HUES64 (cell line): ENCODE measurements around the gene SHROOM4.

Experiments
- H3K27ac ChIP-seq: 2 replicates; pipeline ENCODE4 v1.7.0; 2013; ENCODE audit warnings: low read depth, low read length, inconsistent platforms
- H3K27me3 ChIP-seq: 2 replicates; pipeline ENCODE4 v1.6.1; 2013; ENCODE audit warnings: mild to moderate bottlenecking, low read length; ENCODE audit not compliant: insufficient read depth
- H3K36me3 ChIP-seq: 2 replicates; pipeline ENCODE4 v1.6.1; 2013; ENCODE audit warnings: mild to moderate bottlenecking, low read length; ENCODE audit not compliant: insufficient read depth
- H3K4me1 ChIP-seq: 2 replicates; pipeline ENCODE4 v1.6.1; 2013; ENCODE audit warnings: mild to moderate bottlenecking, low read length, moderate library complexity; ENCODE audit not compliant: insufficient read depth
- H3K4me3 ChIP-seq: 2 replicates; pipeline ENCODE4 v1.5.1; 2013; ENCODE audit warnings: mild to moderate bottlenecking, low read length, moderate library complexity
- H3K9ac ChIP-seq: 2 replicates; pipeline ENCODE4 v1.6.1; 2013; ENCODE audit warnings: mild to moderate bottlenecking, low read depth, low read length
- H3K9me3 ChIP-seq: 2 replicates; pipeline ENCODE4 v1.6.1; 2013; ENCODE audit warnings: low read depth, low read length; ENCODE audit not compliant: insufficient read depth
- WGBS: fragments of 150-250, 120-280 bp; methylation state at CpG from one replicate; pipeline ENCODE4 v1.1.7; 2013; ENCODE audit warnings: missing lambda C conversion rate; 5-methylcytosine and 5-hydroxymethylcytosine counted together

The SHROOM4 gene

DNA sequence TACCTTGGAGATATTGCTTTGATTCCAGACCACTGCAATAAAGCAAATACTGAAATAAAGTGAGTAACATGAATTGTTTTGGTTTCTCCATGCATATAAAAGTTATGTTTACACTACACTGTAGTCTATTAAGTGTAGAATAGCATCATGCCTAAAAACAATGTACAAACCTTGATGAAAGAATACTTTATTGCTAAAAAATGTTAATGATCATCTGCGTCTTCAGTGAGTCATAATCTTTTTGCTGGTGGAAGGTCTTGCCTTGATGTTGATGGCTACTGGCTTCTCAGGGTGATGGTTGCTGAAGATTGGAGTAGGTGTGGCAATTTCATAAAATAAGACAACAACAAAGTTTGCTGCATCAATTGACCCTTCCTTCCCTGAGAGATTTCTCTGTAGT is 145.1 kb downstream of the SHROOM4 start:
- no peak overlapping the region for H3K27ac ChIP-seq
- H3K4me3 ChIP-seq = no peak overlapping the region
- WGBS = 100% methylated on average over 1 of the region's 1 CpG
- H3K9me3 ChIP-seq = no peaks in the 10 kb centered on the region
- no peaks in the 10 kb centered on the region for H3K4me1 ChIP-seq
- H3K27me3 ChIP-seq = no peaks in the 10 kb centered on the region
- H3K9ac ChIP-seq = no peak overlapping the region
- H3K36me3 ChIP-seq = no peaks in the 10 kb centered on the region

DNA sequence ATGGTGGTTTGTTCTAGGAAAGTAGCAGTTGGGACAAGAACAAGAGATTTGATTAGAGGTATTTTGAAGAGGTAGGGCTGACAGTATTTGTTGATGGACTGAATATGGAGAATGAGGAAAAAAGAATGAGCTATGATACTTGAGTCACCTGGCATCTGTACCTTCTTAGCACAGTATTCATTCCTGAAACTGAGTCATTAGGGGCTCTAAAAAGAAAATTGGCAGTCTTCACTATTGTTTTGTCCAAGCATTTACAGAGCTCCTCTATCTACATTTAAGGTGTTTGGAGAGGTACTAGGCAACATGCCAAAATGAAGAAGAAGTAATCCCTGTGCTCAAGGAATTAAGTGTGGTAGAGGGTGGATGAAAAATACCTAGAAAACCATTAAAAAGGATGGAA is 165.8 kb downstream of the SHROOM4 start:
- no peaks in the 10 kb centered on the region for H3K36me3 ChIP-seq
- H3K27me3 ChIP-seq = no peaks in the 10 kb centered on the region
- peaks cover 3% of the 10 kb centered on the region; the same call in 1 of the 2 replicates for H3K4me1 ChIP-seq
- no peak overlapping the region for H3K27ac ChIP-seq
- H3K9ac ChIP-seq = no peak overlapping the region
- H3K9me3 ChIP-seq = no peaks in the 10 kb centered on the region
- no peak overlapping the region for H3K4me3 ChIP-seq

- no peaks in the 10 kb centered on the region for H3K9me3 ChIP-seq
- no peak overlapping the region for H3K9ac ChIP-seq
- H3K27ac ChIP-seq = no peak overlapping the region
- H3K36me3 ChIP-seq = no peaks in the 10 kb centered on the region
- no peaks in the 10 kb centered on the region for H3K27me3 ChIP-seq
- peaks cover 3% of the 10 kb centered on the region; the same call in 1 of the 2 replicates for H3K4me1 ChIP-seq
- no peak overlapping the region for H3K4me3 ChIP-seq
Observed at GRCh38 chrX:50644496-50644895, 169.5 kb downstream of the SHROOM4 start.

GRCh38 chrX:50643525-50644137 is 170.4 kb downstream of the SHROOM4 start:
- H3K27me3 ChIP-seq = no peaks in the 10 kb centered on the region
- H3K9me3 ChIP-seq = no peaks in the 10 kb centered on the region
- H3K4me1 ChIP-seq = peaks cover 3% of the 10 kb centered on the region; the same call in 1 of the 2 replicates
- H3K9ac ChIP-seq = no peak overlapping the region
- H3K27ac ChIP-seq = no peak overlapping the region
- no peak overlapping the region for H3K4me3 ChIP-seq
- WGBS = 90% methylated on average over 4 of the region's 7 CpGs
- no peaks in the 10 kb centered on the region for H3K36me3 ChIP-seq

- Histone ChIP-seq H3K27me3 (no peaks in the 10 kb centered on the region), H3K9ac (no peak overlapping the region), H3K4me1 (no peaks in the 10 kb centered on the region), H3K36me3 (no peaks in the 10 kb centered on the region), H3K4me3 (no peak overlapping the region), H3K27ac (no peak overlapping the region), H3K9me3 (no peaks in the 10 kb centered on the region)
- WGBS = 88% methylated on average over 3 of the region's 3 CpGs
Observed at GRCh38 chrX:50638123-50638522, 175.9 kb downstream of the SHROOM4 start.

GRCh38 chrX:50635817-50636365 is 178.1 kb downstream of the SHROOM4 start:
- H3K9me3 ChIP-seq = no peaks in the 10 kb centered on the region
- H3K4me1 ChIP-seq = no peaks in the 10 kb centered on the region
- H3K4me3 ChIP-seq = no peak overlapping the region
- H3K36me3 ChIP-seq = no peaks in the 10 kb centered on the region
- H3K27ac ChIP-seq = no peak overlapping the region
- H3K9ac ChIP-seq = no peak overlapping the region
- 90% methylated on average over 4 of the region's 4 CpGs for WGBS
- no peaks in the 10 kb centered on the region for H3K27me3 ChIP-seq

GRCh38 chrX:50635162-50635561 is 178.8 kb downstream of the SHROOM4 start:
- Histone ChIP-seq H3K4me3 (no peak overlapping the region), H3K36me3 (no peaks in the 10 kb centered on the region), H3K9ac (no peak overlapping the region), H3K9me3 (no peaks in the 10 kb centered on the region), H3K27me3 (no peaks in the 10 kb centered on the region), H3K4me1 (no peaks in the 10 kb centered on the region), H3K27ac (no peak overlapping the region)
- WGBS = 95% methylated on average over 9 of the region's 9 CpGs

- no peak overlapping the region for H3K27ac ChIP-seq
- H3K27me3 ChIP-seq = no peaks in the 10 kb centered on the region
- H3K4me3 ChIP-seq = no peak overlapping the region
- H3K4me1 ChIP-seq = peaks cover 4% of the 10 kb centered on the region; the same call in 1 of the 2 replicates
- WGBS = 94% methylated on average over 5 of the region's 6 CpGs
- no peaks in the 10 kb centered on the region for H3K9me3 ChIP-seq
- H3K9ac ChIP-seq = no peak overlapping the region
- H3K36me3 ChIP-seq = no peaks in the 10 kb centered on the region
Observed at GRCh38 chrX:50629774-50630173, 184.2 kb downstream of the SHROOM4 start.

- Histone ChIP-seq H3K9ac (no peak overlapping the region), H3K27ac (no peak overlapping the region)
- WGBS = 81% methylated on average over 2 of the region's 2 CpGs
Observed at GRCh38 chrX:50627696-50628095, 186.3 kb downstream of the SHROOM4 start.

GRCh38 chrX:50626432-50626831 is 187.6 kb downstream of the SHROOM4 start:
- H3K9ac ChIP-seq = no peak overlapping the region
- H3K4me1 ChIP-seq = peaks cover 4% of the 10 kb centered on the region; the same call in 1 of the 2 replicates
- no peaks in the 10 kb centered on the region for H3K9me3 ChIP-seq
- WGBS = over 99% methylated on average over 4 of the region's 4 CpGs
- H3K27ac ChIP-seq = no peak overlapping the region
- H3K27me3 ChIP-seq = no peaks in the 10 kb centered on the region
- H3K4me3 ChIP-seq = no peak overlapping the region
- H3K36me3 ChIP-seq = no peaks in the 10 kb centered on the region

More at GRCh38 chrX:50627696-50628095, 186.3 kb downstream of the SHROOM4 start:
- H3K4me1 ChIP-seq = peaks cover 4% of the 10 kb centered on the region; the same call in 1 of the 2 replicates
- H3K9me3 ChIP-seq = no peaks in the 10 kb centered on the region
- H3K27me3 ChIP-seq = no peaks in the 10 kb centered on the region
- no peak overlapping the region for H3K4me3 ChIP-seq
- H3K36me3 ChIP-seq = no peaks in the 10 kb centered on the region

DNA sequence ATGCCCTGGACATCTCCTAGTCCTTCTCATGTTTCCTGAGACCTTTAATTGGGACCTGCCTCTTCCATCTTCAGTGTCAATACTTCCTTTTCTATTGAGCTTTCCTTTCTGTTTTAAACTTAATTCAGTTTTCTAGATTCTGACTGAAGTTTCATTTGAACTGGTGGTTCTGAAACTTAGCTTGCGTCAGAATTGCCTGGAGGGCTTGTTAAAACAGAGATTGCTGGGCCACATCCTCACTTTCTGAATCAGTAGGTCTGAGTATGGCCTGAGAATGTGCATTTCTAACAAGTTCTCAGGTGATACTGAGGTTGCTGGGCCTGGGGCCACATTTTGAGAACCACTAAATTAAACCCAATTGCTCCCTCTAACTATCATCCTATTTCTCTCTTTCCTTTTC is 191.2 kb downstream of the SHROOM4 start:
- H3K9ac ChIP-seq = no peak overlapping the region
- no peak overlapping the region for H3K4me3 ChIP-seq
- H3K4me1 ChIP-seq = peaks cover 7% of the 10 kb centered on the region; the same call in 1 of the 2 replicates
- H3K9me3 ChIP-seq = no peaks in the 10 kb centered on the region
- H3K27me3 ChIP-seq = no peaks in the 10 kb centered on the region
- no peaks in the 10 kb centered on the region for H3K36me3 ChIP-seq
- no peak overlapping the region for H3K27ac ChIP-seq
- 81% methylated on average over 1 of the region's 1 CpG for WGBS
